Panc1 (cell line): ENCODE measurements around the gene LRRC74A. TPM values are rescaled to one million over a fixed set of nuclear protein-coding genes. Genes with fewer than 3 reads are reported as not detected.

Experiments used
- ATAC-seq: fragments of 200-7000 bp; cut with Tn5 transposase; 2 replicates; pipeline ENCODE4 v1.9.1; 2020; ENCODE audit warnings: mild to moderate bottlenecking, moderate library complexity
- BruUV-seq: library from RNA; stranded (reverse); fragments of 400-500 nt; replicated peaks from 2 replicates; lab custom pipeline; 2021; lab: Mats Ljungman, UMichigan
- CTCF ChIA-PET: fragments of 300-600 bp; sonication (Branson Sonifier 250); formaldehyde crosslinking; loops from one replicate; lab custom pipeline; 2022; ENCODE audit warnings: antibody characterized with exemption; lab: Charles Lee
- POLR2A ChIA-PET: fragments of 300-600 bp; sonication (Branson Sonifier 250); formaldehyde crosslinking; loops from one replicate; lab custom pipeline; 2022; ENCODE audit warnings: antibody characterized with exemption; lab: Charles Lee
- DNase-seq: peaks from one replicate; pipeline ENCODE4 v3.0.0-alpha.2; 2010; ENCODE audit warnings: low read depth, low spot score
- H3K27ac ChIP-seq: 2 replicates; pipeline ENCODE4 v1.5.1; 2011; ENCODE audit warnings: mild to moderate bottlenecking, low read length, inconsistent platforms
- H3K27me3 ChIP-seq: fragments of 200-500 bp; sonication (Bioruptor generic); 2 replicates; pipeline ENCODE4 v1.6.0; 2014; ENCODE audit warnings: low read length, inconsistent platforms; ENCODE audit not compliant: control insufficient read depth, insufficient read depth
- H3K36me3 ChIP-seq: fragments of 200-500 bp; sonication (Bioruptor generic); 2 replicates; pipeline ENCODE4 v1.5.1; 2014; ENCODE audit warnings: inconsistent platforms, mild to moderate bottlenecking, low read length, moderate library complexity; ENCODE audit not compliant: control insufficient read depth, insufficient read depth
- H3K4me1 ChIP-seq: 2 replicates; pipeline ENCODE4 v1.5.1; 2011; ENCODE audit warnings: inconsistent platforms, mild to moderate bottlenecking, low read length, moderate library complexity; ENCODE audit not compliant: control insufficient read depth, insufficient read depth
- H3K4me3 ChIP-seq, 2 experiments: 2 replicates each; pipeline ENCODE4 v1.5.1; 2011 to 2012; ENCODE audit warnings: low read depth in 2 of 2, low read length in 2 of 2, mild to moderate bottlenecking in 2 of 2, inconsistent platforms in 1 of 2, moderate library complexity in 1 of 2
- H3K9me3 ChIP-seq: fragments of 200-500 bp; sonication (Bioruptor generic); 2 replicates; pipeline ENCODE4 v1.5.1; 2014; ENCODE audit warnings: low read depth, mild to moderate bottlenecking, inconsistent platforms, low read length, moderate library complexity; ENCODE audit not compliant: control insufficient read depth, insufficient read depth
- CTCF ChIP-seq: fragments of 450-650 bp; IDR thresholded peaks from 2 replicates; pipeline ENCODE4 v1.5.1; 2017; ENCODE audit warnings: mild to moderate bottlenecking
- POLR2AphosphoS5 ChIP-seq: IDR thresholded peaks from 2 replicates; pipeline ENCODE4 v1.6.1; 2012; ENCODE audit warnings: mild to moderate bottlenecking, low read depth, low read length, moderate library complexity
- SIN3A ChIP-seq: IDR thresholded peaks from 2 replicates; pipeline ENCODE4 v1.6.1; 2012; ENCODE audit warnings: low read depth, mild to moderate bottlenecking, low read length, moderate library complexity, borderline replicate concordance; ENCODE audit not compliant: insufficient read depth
- TCF7L2 ChIP-seq: IDR thresholded peaks from 2 replicates; pipeline ENCODE4 v1.6.1; 2011; ENCODE audit warnings: mild to moderate bottlenecking, low read depth, low read length, inconsistent platforms
- in situ Hi-C: cut with HindIII; loops from 2 replicates; pipeline ENCODE4 v1.10.0; 2016; ENCODE audit warnings: low sequenced_read_pairs, low pct_unique_long_range_greater_than_20kb
- intact Hi-C: fragments of 100-400 bp; cut with micrococcal nuclease; formaldehyde crosslinking; loops from one replicate; pipeline ENCODE4 v1.10.0; 2022; ENCODE audit not compliant: unreplicated experiment
- total RNA-seq: library from RNA; stranded (reverse); gene quantifications from one replicate; pipeline ENCODE4 v1.2.1, GENCODE V29; 2021; ENCODE audit not compliant: unreplicated experiment
- TF ChIP-seq, protein P1 (sequence below), 2 experiments: IDR thresholded peaks; 2 replicates each; pipeline ENCODE4 v1.6.1; 2011 to 2012; ENCODE audit warnings: low read depth in 2 of 2, control low read depth in 1 of 2, low read length in 1 of 2, mild to moderate bottlenecking in 1 of 2, moderate library complexity in 1 of 2; ENCODE audit not compliant: insufficient read depth in 1 of 2

Gene LRRC74A
- total RNA-seq, 1 experiment from 2014 or later: not detected

DNA sequence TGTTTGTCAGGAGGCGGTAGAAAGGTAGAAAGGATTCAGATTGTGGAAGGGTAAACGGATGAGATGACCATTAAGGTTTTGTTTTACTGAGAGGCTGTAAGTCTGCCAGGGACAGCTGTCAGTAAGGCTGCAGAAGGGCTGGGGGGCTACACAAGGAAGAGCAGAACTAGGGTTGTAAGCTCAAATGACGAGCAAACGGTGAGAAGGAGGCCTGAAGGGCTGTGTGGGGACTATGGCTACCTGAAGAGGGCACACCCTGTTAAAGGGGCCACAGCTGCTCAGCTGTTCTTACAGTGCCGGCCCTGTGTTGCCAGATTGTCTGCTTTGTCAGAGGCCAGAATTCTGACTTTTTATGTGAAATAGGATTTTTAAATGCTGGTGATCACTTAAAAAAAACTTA lies 45.8 kb upstream of the LRRC74A start:
- intact Hi-C loops (no loop called here), in situ Hi-C loops (no loop called here)
- Histone ChIP-seq H3K4me3 (no peak overlapping the region), H3K9me3 (no peaks in the 10 kb centered on the region), H3K27me3 (no peaks in the 10 kb centered on the region), H3K27ac (no peak overlapping the region), H3K4me1 (no peaks in the 10 kb centered on the region), H3K36me3 (no peaks in the 10 kb centered on the region)
- CTCF ChIA-PET: no interaction called here
- no peak for ATAC-seq
- DNase-seq: no peak
- no TSS peak for BruUV-seq
- TF ChIP-seq, protein P1, sequence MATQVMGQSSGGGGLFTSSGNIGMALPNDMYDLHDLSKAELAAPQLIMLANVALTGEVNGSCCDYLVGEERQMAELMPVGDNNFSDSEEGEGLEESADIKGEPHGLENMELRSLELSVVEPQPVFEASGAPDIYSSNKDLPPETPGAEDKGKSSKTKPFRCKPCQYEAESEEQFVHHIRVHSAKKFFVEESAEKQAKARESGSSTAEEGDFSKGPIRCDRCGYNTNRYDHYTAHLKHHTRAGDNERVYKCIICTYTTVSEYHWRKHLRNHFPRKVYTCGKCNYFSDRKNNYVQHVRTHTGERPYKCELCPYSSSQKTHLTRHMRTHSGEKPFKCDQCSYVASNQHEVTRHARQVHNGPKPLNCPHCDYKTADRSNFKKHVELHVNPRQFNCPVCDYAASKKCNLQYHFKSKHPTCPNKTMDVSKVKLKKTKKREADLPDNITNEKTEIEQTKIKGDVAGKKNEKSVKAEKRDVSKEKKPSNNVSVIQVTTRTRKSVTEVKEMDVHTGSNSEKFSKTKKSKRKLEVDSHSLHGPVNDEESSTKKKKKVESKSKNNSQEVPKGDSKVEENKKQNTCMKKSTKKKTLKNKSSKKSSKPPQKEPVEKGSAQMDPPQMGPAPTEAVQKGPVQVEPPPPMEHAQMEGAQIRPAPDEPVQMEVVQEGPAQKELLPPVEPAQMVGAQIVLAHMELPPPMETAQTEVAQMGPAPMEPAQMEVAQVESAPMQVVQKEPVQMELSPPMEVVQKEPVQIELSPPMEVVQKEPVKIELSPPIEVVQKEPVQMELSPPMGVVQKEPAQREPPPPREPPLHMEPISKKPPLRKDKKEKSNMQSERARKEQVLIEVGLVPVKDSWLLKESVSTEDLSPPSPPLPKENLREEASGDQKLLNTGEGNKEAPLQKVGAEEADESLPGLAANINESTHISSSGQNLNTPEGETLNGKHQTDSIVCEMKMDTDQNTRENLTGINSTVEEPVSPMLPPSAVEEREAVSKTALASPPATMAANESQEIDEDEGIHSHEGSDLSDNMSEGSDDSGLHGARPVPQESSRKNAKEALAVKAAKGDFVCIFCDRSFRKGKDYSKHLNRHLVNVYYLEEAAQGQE (IDR thresholded peaks at IDR 0.05; ENCODE audit: insufficient read depth in 1 of 2, low read depth in 2 of 2, low read length in 1 of 2): no peak
- TF ChIP-seq POLR2AphosphoS5 (no peak), CTCF (no peak), SIN3A (no peak), TCF7L2 (no peak)
- POLR2A ChIA-PET: interaction anchor here (0.7 kb wide), 1 partner anchor 54 kb away, joined by 3 read pairs; no protein-coding TSS in a partner anchor

DNA sequence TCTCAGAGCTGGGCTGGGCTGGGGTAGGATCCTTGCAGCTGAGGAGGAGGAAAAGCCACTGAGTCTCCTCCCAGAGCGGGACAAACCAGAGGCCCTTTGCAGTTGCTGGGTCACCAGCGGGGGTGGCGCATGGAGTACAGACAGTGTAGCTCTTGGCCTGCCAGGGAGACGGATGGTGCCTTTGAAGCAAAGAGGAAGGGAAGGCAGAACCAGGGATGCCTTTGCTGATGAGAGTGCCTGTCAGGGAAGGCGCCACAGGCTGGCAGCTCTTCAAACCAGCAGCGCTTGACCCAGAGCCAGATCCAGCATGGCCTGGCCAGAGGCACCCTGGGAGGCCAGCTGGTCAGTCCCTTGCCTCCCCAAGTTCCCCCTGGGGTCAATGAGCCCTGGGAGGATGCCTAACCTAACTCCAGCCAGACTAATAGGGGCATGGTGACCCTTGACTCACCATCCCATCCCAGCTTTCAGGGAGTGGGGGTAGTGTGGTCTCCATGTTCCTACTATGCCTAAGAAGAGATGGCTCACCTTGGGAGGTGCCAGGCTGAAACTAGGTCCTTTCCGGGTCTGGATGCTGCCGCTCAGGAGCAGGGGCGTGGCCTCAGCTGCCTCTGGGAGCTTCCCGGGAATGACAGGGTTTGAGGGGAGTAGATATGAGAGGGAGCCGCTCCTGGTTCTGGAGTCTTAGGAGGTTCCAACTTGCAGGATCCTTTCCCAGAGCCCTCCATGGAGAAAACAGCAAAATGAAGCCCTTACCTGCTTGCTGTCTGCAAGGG lies 45.1 kb upstream of the LRRC74A start:
- BruUV-seq: no TSS peak
- H3K27ac ChIP-seq: no peak overlapping the region
- TF ChIP-seq TCF7L2 (no peak), POLR2AphosphoS5 (no peak), SIN3A (no peak), CTCF (no peak)
- TF ChIP-seq, protein P1 (IDR thresholded peaks at IDR 0.05; ENCODE audit: insufficient read depth in 1 of 2, low read depth in 2 of 2, low read length in 1 of 2): no peak
- intact Hi-C loops: no loop called here
- no peaks in the 10 kb centered on the region for H3K4me1 ChIP-seq
- H3K36me3 ChIP-seq: no peaks in the 10 kb centered on the region; the same call in 1 of the 2 replicates
- ATAC-seq: no peak
- H3K4me3 ChIP-seq: no peak overlapping the region
- POLR2A ChIA-PET: interaction anchor here (0.7 kb wide), 1 partner anchor 53 kb away, joined by 3 read pairs; no protein-coding TSS in a partner anchor
- in situ Hi-C loops: no loop called here
- CTCF ChIA-PET: no interaction called here
- H3K27me3 ChIP-seq: no peaks in the 10 kb centered on the region
- no peak for DNase-seq
- no peaks in the 10 kb centered on the region for H3K9me3 ChIP-seq
